Naive thymus-derived CD8-positive, alpha-beta T cell (primary cell): ENCODE results near the gene FCHSD1. TPM values are rescaled to one million over a fixed set of nuclear protein-coding genes. Genes with fewer than 3 reads are reported as not detected.
"Not testable (repeated sequence)": the region's sequence is repeated elsewhere in the genome, so short reads cannot be mapped to it uniquely, and the experiment has no call there.

ENCODE experiments used
- ATAC-seq, 2 donors: fragments of 150-1000 bp; cut with Tn5 transposase in 1 of 2; sonication (Bioruptor Pico), chemical (Tn5 transposase) in 1 of 2; 1 replicate in 1 of 2; 2 replicates in 1 of 2; pipeline ENCODE4 v1.10.0; 2021; ENCODE audit warnings: mild to moderate bottlenecking in 2 of 2, moderate library complexity in 2 of 2
- POLR2A ChIA-PET: fragments of 350-600 bp; sonication (Branson Sonifier 250); formaldehyde crosslinking; loops from one replicate; lab custom pipeline; 2021; ENCODE audit warnings: antibody characterized with exemption; lab: Charles Lee
- DNase-seq, 10 donors: peaks; one replicate each; pipeline versions ENCODE4 v3.0.0 to v3.0.0-alpha.2; 2020 to 2022
- H3K27ac Mint-ChIP-seq, 10 donors: one replicate each; pipeline ENCODE4 v1.8.0; 2020 to 2022; ENCODE audit warnings: mild to moderate bottlenecking in 10 of 10, mixed read lengths in 10 of 10, moderate library complexity in 4 of 10, inconsistent platforms in 1 of 10
- H3K27me3 Mint-ChIP-seq, 5 donors: one replicate each; pipeline ENCODE4 v1.8.0; 2021 to 2022; ENCODE audit warnings: mixed read lengths in 5 of 5
- H3K36me3 Mint-ChIP-seq, 3 donors: one replicate each; pipeline ENCODE4 v1.8.0; 2020 to 2022; ENCODE audit warnings: mixed read lengths in 3 of 3, mild to moderate bottlenecking in 2 of 3, inconsistent platforms in 1 of 3
- H3K4me1 Mint-ChIP-seq, 4 donors: one replicate each; pipeline ENCODE4 v1.8.0; 2021 to 2022; ENCODE audit warnings: mixed read lengths in 4 of 4
- H3K4me3 Mint-ChIP-seq, 10 donors: one replicate each; pipeline ENCODE4 v1.8.0; 2020 to 2022; ENCODE audit warnings: mild to moderate bottlenecking in 10 of 10, mixed read lengths in 10 of 10, moderate library complexity in 6 of 10, inconsistent platforms in 1 of 10
- H3K9me3 Mint-ChIP-seq, 9 donors: one replicate each; pipeline ENCODE4 v1.8.0; 2020 to 2022; ENCODE audit warnings: mixed read lengths in 9 of 9, mild to moderate bottlenecking in 3 of 9, inconsistent platforms in 1 of 9, moderate library complexity in 1 of 9
- polyA plus RNA-seq, 3 donors: library from polyadenylated mRNA; unstranded; fragments of 300-500 nt; fragmentation: Illumina TruSeq; gene quantifications; one replicate each; pipeline ENCODE4 v1.2.3, GENCODE V29; 2021
- total RNA-seq, 8 experiments: library from RNA in 2 of 8; stranded (reverse) in 2 of 8; gene quantifications; one replicate each; pipeline ENCODE4 v1.2.3 and lab custom pipeline; 2021 to 2026

Gene FCHSD1
- total and polyA plus RNA-seq, 5 experiments from 2014 or later = 8.8 to 115 (median 9.4) TPM

DNA sequence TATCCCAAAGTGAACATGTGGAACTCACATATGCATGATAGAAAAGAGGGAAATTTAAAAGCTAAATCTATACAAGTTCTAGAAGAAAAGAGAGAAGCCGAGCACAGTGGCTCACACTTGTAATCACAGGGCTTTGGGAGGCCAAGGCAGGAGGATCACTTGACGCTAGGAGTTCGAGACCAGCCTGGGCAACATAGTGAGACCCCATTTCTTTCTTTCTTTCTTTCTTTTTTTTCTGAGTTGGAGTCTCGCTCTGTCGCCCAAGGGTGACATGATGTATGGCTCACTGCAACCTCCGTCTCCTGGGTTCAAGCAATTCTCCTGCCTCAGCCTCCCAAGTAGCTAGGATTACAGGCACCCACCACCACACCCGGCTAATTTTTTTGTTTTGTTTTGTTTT is 41.3 kb downstream of the FCHSD1 start:
- peak overlapping the region in 9 of 10 donors; percentile 15 to 79 (median 57) for H3K4me3 Mint-ChIP-seq
- H3K27ac Mint-ChIP-seq = peak overlapping the region; percentile 29 to 95 (median 90)
- POLR2A ChIA-PET = interaction anchor here (0.6 to 5.3 kb wide), 3 partner anchors 8 to 60 kb away, joined by 3 to 70 read pairs (median 4); partner anchors contain the start of gene DIAPH1
- H3K9me3 Mint-ChIP-seq, DNase-seq, H3K27me3 Mint-ChIP-seq, ATAC-seq: not testable (repeated sequence)
- peaks cover 26 to 98% (median 85%) of the 10 kb centered on the region in 4 donors for H3K4me1 Mint-ChIP-seq
- peaks cover 0 to 15% (median 2%) of the 10 kb centered on the region in 3 donors for H3K36me3 Mint-ChIP-seq

GRCh38 chr5:141609044-141609443 is 42.2 kb downstream of the FCHSD1 start:
- ATAC-seq (no peak), DNase-seq (no peak)
- peak overlapping the region in 9 of 10 donors; percentile 29 to 95 (median 90) for H3K27ac Mint-ChIP-seq
- H3K9me3 Mint-ChIP-seq = no peaks in the 10 kb centered on the region
- H3K4me1 Mint-ChIP-seq = peaks cover 29 to 98% (median 86%) of the 10 kb centered on the region in 4 donors
- H3K36me3 Mint-ChIP-seq = peaks cover 0 to 15% (median 2%) of the 10 kb centered on the region in 3 donors
- peak overlapping the region in 7 of 10 donors; percentile 4 to 79 (median 66) for H3K4me3 Mint-ChIP-seq
- H3K27me3 Mint-ChIP-seq = no peaks in the 10 kb centered on the region
- POLR2A ChIA-PET = interaction anchor here (0.7 to 5.3 kb wide), 5 partner anchors 9 to 74 kb away, joined by 3 to 70 read pairs (median 4); partner anchors contain the start of gene DIAPH1

- Mint-ChIP-seq H3K4me3 (peak overlapping the region; percentile 1 to 79 (median 66)), H3K9me3 (no peaks in the 10 kb centered on the region)
Observed at GRCh38 chr5:141608557-141608956, 42.7 kb downstream of the FCHSD1 start.

DNA sequence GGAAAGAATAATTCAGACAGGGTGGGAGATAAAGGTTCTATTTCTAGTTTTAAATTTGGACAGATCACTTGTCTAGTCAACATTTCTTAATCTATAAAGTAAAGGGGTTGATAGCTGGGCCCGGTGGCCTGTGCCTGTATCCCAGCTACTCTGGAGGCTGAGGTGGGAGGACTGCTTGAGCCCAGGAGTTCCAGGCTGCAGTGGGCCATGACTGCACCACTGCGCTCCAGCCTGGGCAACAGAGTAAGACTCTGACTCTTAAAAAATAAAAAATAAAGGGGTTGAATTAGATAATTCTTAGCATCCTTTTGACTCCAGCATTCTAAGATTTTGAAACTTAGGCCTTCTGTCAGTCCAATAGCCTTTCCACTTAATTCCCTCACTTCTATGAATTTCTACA is 43.2 kb downstream of the FCHSD1 start:
- ATAC-seq = no peak
- no peaks in the 10 kb centered on the region for H3K27me3 Mint-ChIP-seq
- H3K36me3 Mint-ChIP-seq = peaks cover 0 to 11% (median 2%) of the 10 kb centered on the region in 3 donors
- DNase-seq = no peak
- H3K27ac Mint-ChIP-seq = peak overlapping the region; percentile 78 to 95 (median 90)
- POLR2A ChIA-PET = interaction anchor here (1.4 to 5.3 kb wide), 2 partner anchors 9 to 10 kb away, joined by 4 to 70 read pairs; partner anchors contain the start of gene DIAPH1
- H3K4me1 Mint-ChIP-seq = peaks cover 25 to 98% (median 86%) of the 10 kb centered on the region in 4 donors
- H3K4me3 Mint-ChIP-seq = peak overlapping the region; percentile 1 to 79 (median 66)
- H3K9me3 Mint-ChIP-seq = no peaks in the 10 kb centered on the region

More at GRCh38 chr5:141608557-141608956, 42.7 kb downstream of the FCHSD1 start:
- H3K36me3 Mint-ChIP-seq = peaks cover 0 to 15% (median 2%) of the 10 kb centered on the region in 3 donors
- ATAC-seq (no peak), DNase-seq (peak in 1 of 10 donors; percentile 24)
- H3K4me1 Mint-ChIP-seq = peaks cover 29 to 98% (median 87%) of the 10 kb centered on the region in 4 donors
- H3K27me3 Mint-ChIP-seq = no peaks in the 10 kb centered on the region
- peak overlapping the region; percentile 78 to 95 (median 90) for H3K27ac Mint-ChIP-seq
- POLR2A ChIA-PET = interaction anchor here (0.7 to 5.3 kb wide), 4 partner anchors 9 to 75 kb away, joined by 3 to 70 read pairs (median 4); partner anchors contain the start of gene DIAPH1

DNA sequence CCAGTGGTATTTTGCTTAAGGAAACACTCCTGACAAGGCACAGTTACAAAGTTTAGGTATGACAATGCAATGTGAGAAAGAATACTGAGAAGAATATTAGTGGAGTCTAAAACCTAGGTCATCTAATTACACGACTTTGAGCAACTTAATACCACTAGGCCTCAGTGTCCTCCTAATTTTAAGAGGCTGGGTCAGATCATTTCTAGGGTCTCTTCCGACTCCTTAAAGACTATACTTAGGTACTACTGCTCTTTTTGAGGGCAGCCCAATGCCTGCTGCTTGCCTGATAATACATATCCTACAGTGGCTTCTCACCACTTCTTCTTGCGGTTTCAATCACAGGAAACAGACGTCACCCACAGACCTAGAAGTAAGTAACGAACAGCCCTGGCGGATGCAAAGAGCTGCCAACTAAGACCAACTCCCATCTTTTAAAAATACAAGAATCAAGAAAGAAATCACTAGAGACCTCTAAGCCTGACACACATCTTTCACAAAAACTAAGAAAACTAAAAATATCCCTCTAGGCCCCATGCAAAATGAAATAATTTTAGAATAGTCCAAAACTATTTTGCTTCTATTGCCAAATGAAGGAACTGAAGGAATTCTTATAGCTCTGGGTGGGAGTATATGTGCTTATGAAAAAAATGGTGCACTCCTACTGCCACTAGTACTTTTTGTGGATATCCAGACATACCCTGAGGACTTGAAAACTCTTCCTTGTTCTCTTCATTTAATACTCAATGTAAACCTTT is 45.5 kb downstream of the FCHSD1 start:
- ATAC-seq = peak; percentile 96 to 98
- peaks cover 0 to 3% (median 0%) of the 10 kb centered on the region in 3 donors for H3K36me3 Mint-ChIP-seq
- POLR2A ChIA-PET = interaction anchor here (0.8 to 5.3 kb wide), 7 partner anchors 8 to 1204 kb away, joined by 3 to 70 read pairs (median 5); partner anchors contain the start of genes ANKHD1, DIAPH1, FCHSD1 and HDAC3
- peak overlapping the region; percentile 78 to 95 (median 90) for H3K27ac Mint-ChIP-seq
- H3K4me1 Mint-ChIP-seq = peaks cover 22 to 99% (median 78%) of the 10 kb centered on the region in 4 donors
- no peaks in the 10 kb centered on the region for H3K27me3 Mint-ChIP-seq
- H3K9me3 Mint-ChIP-seq = no peaks in the 10 kb centered on the region
- peak; percentile 27 to 90 (median 79) for DNase-seq
- peak overlapping the region; percentile 58 to 80 (median 77) for H3K4me3 Mint-ChIP-seq

- Mint-ChIP-seq H3K27ac (peak overlapping the region; percentile 78 to 97 (median 94)), H3K9me3 (no peaks in the 10 kb centered on the region), H3K27me3 (no peaks in the 10 kb centered on the region), H3K4me3 (peak overlapping the region; percentile 66 to 85 (median 80)), H3K4me1 (peaks cover 27 to 99% (median 82%) of the 10 kb centered on the region in 4 donors), H3K36me3 (no peaks in the 10 kb centered on the region)
- peak in 1 of 2 donors; percentile 26 for ATAC-seq
- POLR2A ChIA-PET = interaction anchor here (0.6 to 4.0 kb wide), 5 partner anchors 11 to 32 kb away, joined by 3 to 42 read pairs (median 10); partner anchors contain the start of genes DIAPH1, HDAC3 and RELL2
- DNase-seq = peak in 1 of 10 donors; percentile 23
Observed at GRCh38 chr5:141603923-141604717, 47.1 kb downstream of the FCHSD1 start.

DNA sequence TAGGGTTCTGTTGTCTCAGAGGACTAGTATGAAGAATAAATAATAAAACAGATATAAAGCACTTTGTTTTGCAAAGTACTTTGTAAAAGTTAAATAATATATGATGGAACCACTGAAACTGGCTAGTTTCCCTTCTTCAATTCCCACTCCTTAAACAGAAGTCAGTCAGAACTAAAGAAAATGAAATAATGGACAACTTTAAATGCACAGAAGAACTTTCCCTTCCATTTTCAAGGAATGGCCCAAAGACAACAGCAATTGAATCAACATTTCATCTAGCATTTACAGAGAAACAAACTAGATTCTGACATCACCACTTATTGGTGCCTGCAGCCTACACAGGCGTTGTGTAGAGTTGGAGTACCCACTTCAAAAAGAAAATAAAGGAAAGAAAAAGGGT is 48.6 kb downstream of the FCHSD1 start:
- Mint-ChIP-seq H3K27ac (peak overlapping the region; percentile 83 to 97 (median 94)), H3K9me3 (no peaks in the 10 kb centered on the region), H3K4me3 (peak overlapping the region; percentile 36 to 79 (median 62)), H3K36me3 (no peaks in the 10 kb centered on the region), H3K4me1 (peaks cover 24 to 98% (median 80%) of the 10 kb centered on the region in 4 donors), H3K27me3 (no peaks in the 10 kb centered on the region)
- no peak for ATAC-seq
- DNase-seq = peak in 1 of 10 donors; percentile 18
- POLR2A ChIA-PET = interaction anchor here (0.5 to 4.0 kb wide), 8 partner anchors 13 to 501 kb away, joined by 3 to 42 read pairs (median 6); partner anchors contain the start of genes DIAPH1, FCHSD1, HDAC3 and RELL2

DNA sequence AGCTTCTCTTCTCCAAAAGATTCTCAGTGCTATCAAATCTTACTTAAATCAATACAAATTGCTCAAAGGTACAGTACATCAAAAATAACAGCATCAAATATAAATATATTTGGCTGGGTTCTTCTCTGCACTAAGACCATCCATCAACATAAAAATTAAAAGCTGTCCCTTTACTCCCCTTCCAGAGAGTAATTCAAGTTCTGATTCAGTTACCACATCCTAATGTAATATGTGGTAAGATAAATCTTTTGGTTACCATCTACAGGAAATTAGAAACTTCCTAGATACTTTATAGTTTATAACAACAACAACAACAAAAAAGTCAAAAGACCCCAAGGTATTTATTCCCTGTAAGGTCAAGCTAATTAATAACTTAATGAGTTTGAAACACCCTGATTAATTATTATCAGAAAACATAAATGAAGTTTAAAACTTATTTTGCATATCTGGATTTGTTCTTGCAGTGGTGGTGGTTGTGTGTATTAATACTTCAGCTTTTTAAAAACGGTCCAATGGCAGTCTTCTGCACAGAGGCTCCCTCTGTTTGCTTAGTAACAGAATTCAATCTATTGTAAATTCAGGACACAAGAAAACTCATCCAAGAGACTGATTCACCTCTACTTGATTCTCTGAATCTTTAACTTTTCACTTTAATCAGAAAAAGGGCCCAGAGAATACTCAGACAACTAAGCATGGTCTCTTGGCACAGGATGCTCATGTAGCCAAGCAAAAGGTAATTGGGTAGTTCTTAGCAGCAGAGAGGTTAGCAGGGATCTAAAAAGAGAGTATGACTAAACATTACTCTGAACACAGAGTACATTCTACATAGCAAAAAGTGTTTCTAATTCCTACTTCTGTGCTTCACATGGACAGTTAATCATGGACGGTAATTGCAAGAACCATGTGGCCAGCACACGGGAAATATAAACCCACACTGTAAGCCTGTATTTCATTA is 52.5 kb downstream of the FCHSD1 start:
- no peaks in the 10 kb centered on the region for H3K9me3 Mint-ChIP-seq
- H3K4me3 Mint-ChIP-seq = peak overlapping the region in 7 of 10 donors; percentile 12 to 50 (median 39)
- DNase-seq (no peak), ATAC-seq (peak; percentile 43 to 52)
- peak overlapping the region in 9 of 10 donors; percentile 18 to 95 (median 86) for H3K27ac Mint-ChIP-seq
- peaks cover 27 to 83% (median 71%) of the 10 kb centered on the region in 4 donors for H3K4me1 Mint-ChIP-seq
- H3K27me3 Mint-ChIP-seq = no peaks in the 10 kb centered on the region
- POLR2A ChIA-PET = interaction anchor here (0.6 to 3.3 kb wide), 5 partner anchors 10 to 1478 kb away, joined by 3 to 17 read pairs (median 5); partner anchors contain the start of gene DIAPH1
- peaks cover 0 to 26% (median 9%) of the 10 kb centered on the region in 3 donors for H3K36me3 Mint-ChIP-seq

DNA sequence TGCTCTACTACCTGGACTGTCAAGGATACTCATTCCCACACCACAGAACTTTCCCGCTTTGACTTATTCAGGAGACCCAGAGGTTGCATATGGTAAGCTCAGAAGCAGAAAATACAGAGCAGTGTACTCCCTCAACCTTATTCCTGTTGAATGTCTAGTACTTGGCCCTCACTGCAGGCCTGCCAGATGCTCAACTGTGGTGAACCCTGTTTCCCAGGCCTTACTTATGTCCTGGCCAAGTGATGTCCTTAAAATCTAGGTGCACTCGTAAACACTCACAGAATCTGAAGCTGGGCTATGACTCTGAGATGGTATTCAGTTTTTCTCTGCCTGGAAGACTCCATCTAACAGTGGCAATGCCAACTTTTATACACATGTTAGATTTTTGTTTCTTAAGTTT is 53.4 kb downstream of the FCHSD1 start:
- peak overlapping the region in 4 of 10 donors; percentile 7 to 56 (median 46) for H3K4me3 Mint-ChIP-seq
- peaks cover 28 to 82% (median 69%) of the 10 kb centered on the region in 4 donors for H3K4me1 Mint-ChIP-seq
- no peaks in the 10 kb centered on the region for H3K9me3 Mint-ChIP-seq
- POLR2A ChIA-PET = interaction anchor here (0.6 to 3.3 kb wide), 4 partner anchors 19 to 1478 kb away, joined by 3 to 17 read pairs (median 6); partner anchors contain the start of gene DIAPH1
- H3K36me3 Mint-ChIP-seq = peaks cover 0 to 29% (median 9%) of the 10 kb centered on the region in 3 donors
- no peak for ATAC-seq
- no peak for DNase-seq
- peak overlapping the region in 9 of 10 donors; percentile 36 to 95 (median 77) for H3K27ac Mint-ChIP-seq
- H3K27me3 Mint-ChIP-seq = no peaks in the 10 kb centered on the region

- Mint-ChIP-seq H3K27ac (peak overlapping the region in 9 of 10 donors; percentile 4 to 95 (median 77)), H3K36me3 (peaks cover 0 to 33% (median 9%) of the 10 kb centered on the region in 3 donors), H3K4me1 (peaks cover 28 to 82% (median 69%) of the 10 kb centered on the region in 4 donors), H3K9me3 (no peaks in the 10 kb centered on the region), H3K4me3 (peak overlapping the region in 5 of 10 donors; percentile 34 to 56 (median 43)), H3K27me3 (no peaks in the 10 kb centered on the region)
- POLR2A ChIA-PET = interaction anchor here (1.3 to 3.3 kb wide), 3 partner anchors 20 to 34 kb away, joined by 3 to 17 read pairs (median 6); partner anchors contain the start of gene DIAPH1
- DNase-seq (no peak), ATAC-seq (no peak)
Observed at GRCh38 chr5:141597394-141597793, 53.8 kb downstream of the FCHSD1 start.
